NB4 (cell line): ENCODE results near the gene LY6G6F.

Experiments used
- CTCF ChIP-seq: IDR thresholded peaks from one replicate; pipeline ENCODE4 v1.5.1; 2012; ENCODE audit warnings: low read depth, low read length
- POLR2A ChIP-seq: IDR thresholded peaks from 2 replicates; pipeline ENCODE4 v1.6.1; 2011; ENCODE audit warnings: mild to moderate bottlenecking; ENCODE audit not compliant: insufficient read length; ENCODE audit errors: extremely low read depth

DNA sequence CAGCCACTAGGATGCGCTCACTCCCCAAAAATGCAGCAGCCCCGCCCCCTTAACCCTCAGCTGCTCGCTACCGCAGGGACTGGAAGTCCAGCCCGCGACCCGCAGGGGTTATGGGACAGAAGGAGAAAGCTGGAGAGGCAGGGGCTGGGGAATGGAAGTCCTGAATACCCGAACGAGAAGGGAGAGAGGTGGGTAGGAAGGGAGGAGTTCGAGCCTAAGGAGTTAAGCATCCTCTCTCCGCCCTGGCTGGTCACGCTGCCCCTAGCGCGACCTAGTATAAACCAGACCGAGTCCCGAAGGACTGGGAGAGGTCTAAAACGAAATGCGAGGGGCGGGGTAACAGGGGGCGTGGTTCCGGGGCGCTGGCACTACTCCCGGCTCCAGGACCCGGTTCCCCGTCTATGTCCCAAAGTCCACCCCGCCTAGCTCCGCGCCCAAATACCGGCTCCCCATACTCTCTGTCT lies 22.9 kb downstream of the LY6G6F start:
- TF ChIP-seq POLR2A (peak; percentile 6), CTCF (peak; percentile 83)
